GM23338 (cell line): Measurements from ENCODE around the gene HTRA1. TPM values are rescaled to one million over a fixed set of nuclear protein-coding genes. Genes with fewer than 3 reads are reported as not detected.

ENCODE experiments used
- ATAC-seq: fragments of 200-7000 bp; cut with Tn5 transposase; 3 replicates; pipeline ENCODE4 v1.9.1; 2020
- DNase-seq: peaks from one replicate; pipeline ENCODE4 v3.0.0-alpha.2; 2015; ENCODE audit warnings: low spot score
- H2AFZ ChIP-seq: fragments of 200-600 bp; sonication (generic); 2 replicates; pipeline ENCODE4 v1.8.0; 2016; ENCODE audit warnings: antibody characterized with exemption, mild to moderate bottlenecking, moderate library complexity
- H3F3A ChIP-seq: fragments of 200-600 bp; sonication (generic); replicated peaks from 2 replicates; pipeline ENCODE4 v1.8.0; 2017; ENCODE audit warnings: antibody characterized with exemption, mixed run types, low read depth
- H3K27ac ChIP-seq: fragments of 200-600 bp; sonication (generic); 2 replicates; pipeline ENCODE4 v1.6.1; 2016; ENCODE audit warnings: low read depth
- H3K27me3 ChIP-seq: fragments of 200-600 bp; sonication (generic); 2 replicates; pipeline ENCODE4 v1.8.0; 2016; ENCODE audit warnings: mild to moderate bottlenecking, mixed run types, moderate library complexity; ENCODE audit not compliant: insufficient read depth
- H3K36me3 ChIP-seq: fragments of 200-600 bp; sonication (generic); 2 replicates; pipeline ENCODE4 v1.8.0; 2016; ENCODE audit warnings: mild to moderate bottlenecking; ENCODE audit not compliant: insufficient read depth
- H3K4me1 ChIP-seq: fragments of 200-600 bp; sonication (generic); 2 replicates; pipeline ENCODE4 v1.8.0; 2016; ENCODE audit warnings: mild to moderate bottlenecking, moderate library complexity; ENCODE audit not compliant: insufficient read depth
- H3K4me2 ChIP-seq: fragments of 200-600 bp; sonication (generic); 2 replicates; pipeline ENCODE4 v1.7.1; 2017; ENCODE audit warnings: mixed run types
- H3K4me3 ChIP-seq: fragments of 200-600 bp; sonication (generic); 2 replicates; pipeline ENCODE4 v1.6.1; 2016; ENCODE audit warnings: mixed run types
- H3K79me2 ChIP-seq: fragments of 200-600 bp; sonication (generic); replicated peaks from 2 replicates; pipeline ENCODE4 v1.8.0; 2017; ENCODE audit warnings: mild to moderate bottlenecking; ENCODE audit not compliant: insufficient read depth
- H3K9me2 ChIP-seq: fragments of 200-600 bp; sonication (generic); 2 replicates; pipeline ENCODE4 v1.8.0; 2017; ENCODE audit not compliant: insufficient read depth
- H4K20me1 ChIP-seq: fragments of 200-600 bp; sonication (generic); replicated peaks from 2 replicates; pipeline ENCODE4 v1.8.0; 2017; ENCODE audit warnings: mild to moderate bottlenecking; ENCODE audit not compliant: insufficient read depth
- H3K27ac Mint-ChIP-seq: 2 replicates; pipeline ENCODE4 v1.8.0; 2020; ENCODE audit warnings: inconsistent platforms, mild to moderate bottlenecking, moderate library complexity, mixed read lengths
- H3K27me3 Mint-ChIP-seq: 3 replicates; pipeline ENCODE4 v1.8.0; 2022; ENCODE audit warnings: low read depth, mild to moderate bottlenecking, moderate library complexity, mixed read lengths, inconsistent platforms; ENCODE audit not compliant: insufficient read depth, poor library complexity
- H3K36me3 Mint-ChIP-seq: 3 replicates; pipeline ENCODE4 v1.8.0; 2021; ENCODE audit warnings: low read depth, mild to moderate bottlenecking, inconsistent platforms, moderate library complexity, mixed read lengths
- H3K4me1 Mint-ChIP-seq: 3 replicates; pipeline ENCODE4 v1.8.0; 2020; ENCODE audit warnings: mild to moderate bottlenecking, inconsistent platforms, mixed read lengths
- H3K4me3 Mint-ChIP-seq: 3 replicates; pipeline ENCODE4 v1.8.0; 2021; ENCODE audit warnings: moderate library complexity, mild to moderate bottlenecking, inconsistent platforms, mixed read lengths
- H3K9me3 Mint-ChIP-seq: 3 replicates; pipeline ENCODE4 v1.8.0; 2020; ENCODE audit warnings: moderate library complexity, mild to moderate bottlenecking, inconsistent platforms, mixed read lengths
- CREB1 ChIP-seq: fragments of 250-450 bp; sonication (Bioruptor Pico); IDR thresholded peaks from 2 replicates; pipeline ENCODE4 v1.5.0; 2020; ENCODE audit warnings: low read depth, mild to moderate bottlenecking, moderate library complexity
- CTCF ChIP-seq, 2 experiments: fragments of 200-600 bp in 1 of 2; sonication (generic) in 1 of 2; conservative IDR thresholded peaks; 2 replicates each; pipeline versions ENCODE4 v1.5.1 to v1.6.1; 2016 to 2017; ENCODE audit warnings: antibody characterized with exemption in 2 of 2, low read depth in 2 of 2, mild to moderate bottlenecking in 2 of 2, moderate library complexity in 1 of 2
- ETS1 ChIP-seq: IDR thresholded peaks from 2 replicates; pipeline ENCODE4 v1.6.1; 2016; ENCODE audit warnings: antibody characterized with exemption
- EZH2 ChIP-seq: fragments of 200-600 bp; sonication (generic); IDR thresholded peaks from one replicate; pipeline ENCODE4 v1.8.0; 2017; ENCODE audit warnings: antibody characterized with exemption, mild to moderate bottlenecking, low read depth; ENCODE audit not compliant: unreplicated experiment
- EZH2phosphoT487 ChIP-seq: fragments of 200-600 bp; sonication (generic); IDR thresholded peaks from one replicate; pipeline ENCODE4 v1.8.1; 2018; ENCODE audit warnings: antibody characterized with exemption; ENCODE audit not compliant: unreplicated experiment
- JUNB ChIP-seq: IDR thresholded peaks from one replicate; pipeline ENCODE4 v1.6.1; 2016; ENCODE audit warnings: antibody characterized with exemption; ENCODE audit not compliant: unreplicated experiment
- NANOG ChIP-seq: IDR thresholded peaks from 2 replicates; pipeline ENCODE4 v1.6.1; 2016; ENCODE audit warnings: antibody characterized with exemption, borderline replicate concordance
- POLR2AphosphoS5 ChIP-seq: IDR thresholded peaks from 2 replicates; pipeline ENCODE4 v1.6.1; 2016; ENCODE audit warnings: antibody characterized with exemption, low read depth
- REST ChIP-seq: IDR thresholded peaks from one replicate; pipeline ENCODE4 v1.6.1; 2018; ENCODE audit warnings: antibody characterized with exemption; ENCODE audit not compliant: unreplicated experiment
- STAT1 ChIP-seq: IDR thresholded peaks from one replicate; pipeline ENCODE4 v1.6.1; 2016; ENCODE audit warnings: antibody characterized with exemption; ENCODE audit not compliant: unreplicated experiment
- ZNF114 ChIP-seq: fragments of 250-450 bp; sonication (Bioruptor Pico); IDR thresholded peaks from 2 replicates; pipeline ENCODE4 v1.5.0; 2020; ENCODE audit warnings: mild to moderate bottlenecking, moderate library complexity
- ZNF331 ChIP-seq: fragments of 250-450 bp; sonication (Bioruptor Pico); IDR thresholded peaks from 2 replicates; pipeline ENCODE4 v1.5.0; 2020; ENCODE audit warnings: low read depth, mild to moderate bottlenecking, moderate library complexity
- polyA plus RNA-seq: library from polyadenylated mRNA; unstranded; fragments of >200 nt; fragmentation: Nextera tagmentation; extraction: Ambion mirVana; gene quantifications from 2 replicates; pipeline ENCODE4 v1.2.1, GENCODE V29; 2016
- total RNA-seq: library from RNA; depleted of rRNA; stranded (reverse); fragments of >200 nt; shearing (Covaris generic); gene quantifications from 2 replicates; pipeline ENCODE4 v1.2.3, GENCODE V29; 2014

Gene HTRA1
- total and polyA plus RNA-seq, 2 experiments from 2014 or later, result 8.1 to 16.1 TPM

GRCh38 chr10:122532601-122533296 is 71.4 kb downstream of the HTRA1 start:
- no peaks in the 10 kb centered on the region for H3K27me3 Mint-ChIP-seq
- no peaks in the 10 kb centered on the region for H3K9me3 Mint-ChIP-seq
- H3K4me3 Mint-ChIP-seq, result no peak overlapping the region
- Histone ChIP-seq H3F3A (no peaks in the 10 kb centered on the region), H3K79me2 (no peaks in the 10 kb centered on the region), H3K27me3 (no peaks in the 10 kb centered on the region), H3K4me1 (no peaks in the 10 kb centered on the region), H3K27ac (no peak overlapping the region), H3K4me2 (no peak overlapping the region), H3K9me2 (peaks cover 14% of the 10 kb centered on the region), H4K20me1 (no peaks in the 10 kb centered on the region), H3K36me3 (no peaks in the 10 kb centered on the region), H3K4me3 (no peak overlapping the region), H2AFZ (no peak overlapping the region)
- no peaks in the 10 kb centered on the region for H3K4me1 Mint-ChIP-seq
- H3K27ac Mint-ChIP-seq, result no peak overlapping the region
- no peak for DNase-seq
- TF ChIP-seq NANOG (no peak), ETS1 (no peak), CTCF (conservative IDR thresholded peaks at IDR 0.05; ENCODE audit: low read depth in 2 of 2) (no peak), JUNB (no peak)
- H3K36me3 Mint-ChIP-seq, result no peaks in the 10 kb centered on the region
- no peak for ATAC-seq

GRCh38 chr10:122537545-122537944 is 76.2 kb downstream of the HTRA1 start:
- no peaks in the 10 kb centered on the region for H3K27me3 ChIP-seq
- H3K79me2 ChIP-seq, result no peaks in the 10 kb centered on the region
- H3K9me3 Mint-ChIP-seq, result no peaks in the 10 kb centered on the region
- no peaks in the 10 kb centered on the region for H3K4me1 ChIP-seq
- H3K36me3 ChIP-seq, result no peaks in the 10 kb centered on the region
- H3K4me3 ChIP-seq, result no peak overlapping the region
- H3K4me1 Mint-ChIP-seq, result no peaks in the 10 kb centered on the region
- H3K27ac Mint-ChIP-seq, result no peak overlapping the region
- DNase-seq (no peak), ATAC-seq (no peak)
- no peak overlapping the region for H3K27ac ChIP-seq
- no peak for TF ChIP-seq CREB1 (CRISPR knock-in tag)
- TF ChIP-seq POLR2AphosphoS5, result no peak
- no peak for TF ChIP-seq ZNF114 (CRISPR knock-in tag)
- TF ChIP-seq EZH2phosphoT487, result no peak
- no peak for TF ChIP-seq ETS1
- TF ChIP-seq REST, result no peak
- TF ChIP-seq CTCF (conservative IDR thresholded peaks at IDR 0.05; ENCODE audit: low read depth in 2 of 2), result no peak
- TF ChIP-seq JUNB, result no peak
- TF ChIP-seq NANOG, result no peak
- no peak for TF ChIP-seq ZNF331 (CRISPR knock-in tag)
- TF ChIP-seq STAT1, result no peak
- no peak for TF ChIP-seq EZH2
- no peaks in the 10 kb centered on the region; the same call in 1 of the 2 replicates for H3K9me2 ChIP-seq
- no peak overlapping the region for H3K4me3 Mint-ChIP-seq
- no peaks in the 10 kb centered on the region for H4K20me1 ChIP-seq
- H3F3A ChIP-seq, result no peaks in the 10 kb centered on the region
- no peaks in the 10 kb centered on the region for H3K36me3 Mint-ChIP-seq
- H2AFZ ChIP-seq, result no peak overlapping the region
- H3K4me2 ChIP-seq, result no peak overlapping the region
- H3K27me3 Mint-ChIP-seq, result no peaks in the 10 kb centered on the region
